Tibial artery (tissue), 4 donors: Measurements from ENCODE around the gene BROX.

Experiments used
- DNase-seq, 2 donors: peaks; one replicate each; pipeline ENCODE4 v3.0.0-alpha.2; 2019
- H3K27ac ChIP-seq, 2 donors: fragments of 200-600 bp; sonication (generic) in 1 of 2; 1 replicate in 1 of 2; 2 replicates in 1 of 2; pipeline ENCODE4 v1.5.1; 2018 to 2019; ENCODE audit warnings: mild to moderate bottlenecking in 1 of 2
- H3K27me3 ChIP-seq, 2 donors: fragments of 200-600 bp; sonication (generic) in 1 of 2; one replicate each; pipeline versions ENCODE4 v1.5.1 to v1.6.0; 2016 to 2019
- H3K36me3 ChIP-seq, 3 donors: fragments of 200-600 bp; sonication (generic) in 2 of 3; one replicate each; pipeline ENCODE4 v1.5.1; 2016 to 2019; ENCODE audit warnings: mild to moderate bottlenecking in 2 of 3
- H3K4me1 ChIP-seq, 4 donors: fragments of 200-600 bp; sonication (generic) in 2 of 4; 1 replicate in 3 of 4; 2 replicates in 1 of 4; pipeline ENCODE4 v1.5.1; 2016 to 2019
- H3K4me3 ChIP-seq, 2 donors: fragments of 200-600 bp; sonication (generic) in 1 of 2; 1 replicate in 1 of 2; 2 replicates in 1 of 2; pipeline ENCODE4 v1.5.1; 2018 to 2019; ENCODE audit warnings: mild to moderate bottlenecking in 2 of 2
- H3K9me3 ChIP-seq, 3 donors: fragments of 200-600 bp; sonication (generic) in 1 of 3; one replicate each; pipeline ENCODE4 v1.5.1; 2016 to 2019
- intact Hi-C: fragments of 100-400 bp; cut with DNase I; formaldehyde crosslinking; loops from one replicate; pipeline ENCODE4 v1.15.0; 2023; ENCODE audit warnings: low total_unique reads
- TF ChIP-seq, protein P1 (sequence below), 2 experiments: fragments of 200-600 bp in 1 of 2; fragments of 450-650 bp in 1 of 2; IDR thresholded peaks; one replicate each; pipeline ENCODE4 v1.5.1; 2017 to 2019; ENCODE audit warnings: antibody characterized with exemption in 2 of 2, mild to moderate bottlenecking in 1 of 2, moderate library complexity in 1 of 2

Gene BROX

DNA sequence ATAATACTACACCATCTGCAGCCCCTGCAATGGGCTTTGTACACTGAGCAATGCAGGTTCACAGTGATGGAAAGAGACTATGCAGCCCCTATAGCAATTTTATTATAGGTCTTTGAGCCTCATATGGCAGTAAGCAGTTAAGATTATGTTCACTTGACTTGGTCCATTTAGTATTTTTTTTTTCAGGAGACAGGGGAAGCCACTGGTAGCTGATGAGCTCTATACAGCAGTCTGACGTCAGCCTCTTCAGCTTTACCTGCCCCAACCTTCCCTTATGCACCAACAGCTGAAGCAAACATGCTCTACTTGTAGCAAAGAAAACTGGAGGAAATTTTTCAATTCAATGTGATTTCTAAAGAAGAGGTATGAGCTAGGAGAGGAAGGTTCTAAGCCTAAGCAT, 32.3 kb upstream of the BROX start:
- no peaks in the 10 kb centered on the region for H3K4me1 ChIP-seq
- TF ChIP-seq, protein P1, sequence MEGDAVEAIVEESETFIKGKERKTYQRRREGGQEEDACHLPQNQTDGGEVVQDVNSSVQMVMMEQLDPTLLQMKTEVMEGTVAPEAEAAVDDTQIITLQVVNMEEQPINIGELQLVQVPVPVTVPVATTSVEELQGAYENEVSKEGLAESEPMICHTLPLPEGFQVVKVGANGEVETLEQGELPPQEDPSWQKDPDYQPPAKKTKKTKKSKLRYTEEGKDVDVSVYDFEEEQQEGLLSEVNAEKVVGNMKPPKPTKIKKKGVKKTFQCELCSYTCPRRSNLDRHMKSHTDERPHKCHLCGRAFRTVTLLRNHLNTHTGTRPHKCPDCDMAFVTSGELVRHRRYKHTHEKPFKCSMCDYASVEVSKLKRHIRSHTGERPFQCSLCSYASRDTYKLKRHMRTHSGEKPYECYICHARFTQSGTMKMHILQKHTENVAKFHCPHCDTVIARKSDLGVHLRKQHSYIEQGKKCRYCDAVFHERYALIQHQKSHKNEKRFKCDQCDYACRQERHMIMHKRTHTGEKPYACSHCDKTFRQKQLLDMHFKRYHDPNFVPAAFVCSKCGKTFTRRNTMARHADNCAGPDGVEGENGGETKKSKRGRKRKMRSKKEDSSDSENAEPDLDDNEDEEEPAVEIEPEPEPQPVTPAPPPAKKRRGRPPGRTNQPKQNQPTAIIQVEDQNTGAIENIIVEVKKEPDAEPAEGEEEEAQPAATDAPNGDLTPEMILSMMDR (IDR thresholded peaks at IDR 0.05) = no peak
- no peak overlapping the region for H3K4me3 ChIP-seq
- intact Hi-C loops = no loop called here
- H3K36me3 ChIP-seq = peaks cover 8 to 40% (median 38%) of the 10 kb centered on the region in 3 donors
- no peak for DNase-seq
- no peaks in the 10 kb centered on the region for H3K9me3 ChIP-seq
- H3K27ac ChIP-seq = no peak overlapping the region
- no peaks in the 10 kb centered on the region for H3K27me3 ChIP-seq

DNA sequence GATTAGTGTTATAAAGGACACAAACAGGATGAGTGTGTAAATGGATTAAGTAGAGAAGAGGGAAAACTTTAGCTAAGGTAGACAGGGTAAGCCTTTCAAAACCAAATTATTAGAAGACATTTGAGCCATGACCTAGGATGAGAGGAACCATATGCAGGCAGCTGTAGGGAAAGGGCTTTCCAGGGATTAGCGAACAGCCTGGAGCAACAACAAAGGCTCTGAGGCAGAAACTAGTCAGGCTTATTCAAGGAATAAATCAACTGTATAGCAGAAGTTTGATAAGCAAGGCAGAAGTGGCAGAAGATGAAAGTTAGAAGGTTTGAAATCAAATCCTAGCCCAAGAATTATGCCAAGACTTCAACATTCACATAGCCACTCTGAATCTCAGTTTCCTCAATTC, 21.3 kb upstream of the BROX start:
- TF ChIP-seq, protein P1 (IDR thresholded peaks at IDR 0.05) = no peak
- Histone ChIP-seq H3K27ac (no peak overlapping the region), H3K27me3 (no peaks in the 10 kb centered on the region), H3K4me1 (peaks cover 0 to 4% (median 0%) of the 10 kb centered on the region in 4 donors), H3K36me3 (peaks cover 23 to 25% (median 25%) of the 10 kb centered on the region in 3 donors), H3K4me3 (no peak overlapping the region), H3K9me3 (no peaks in the 10 kb centered on the region)
- no peak for DNase-seq
- intact Hi-C loops = no loop called here

DNA sequence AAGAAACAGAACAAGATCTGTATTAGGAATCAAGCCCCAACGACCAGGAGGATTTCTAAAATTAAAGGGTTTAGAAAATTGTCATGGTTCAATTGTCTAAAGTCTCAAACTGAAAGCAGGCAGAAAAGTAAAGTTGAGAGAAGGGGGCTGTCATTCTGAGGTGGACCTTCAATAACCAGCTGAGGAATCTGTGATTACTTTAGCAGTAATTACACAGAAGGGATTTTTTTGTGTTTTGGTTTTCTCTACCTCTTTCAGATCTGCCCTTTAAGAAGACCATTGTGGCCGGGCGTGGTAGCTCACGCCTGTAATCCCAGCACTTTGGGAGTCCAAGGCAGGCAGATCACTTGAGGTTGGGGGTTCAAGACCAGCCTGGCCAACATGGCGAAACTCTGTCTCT, 17.4 kb upstream of the BROX start:
- Histone ChIP-seq H3K4me3 (no peak overlapping the region), H3K9me3 (no peaks in the 10 kb centered on the region), H3K4me1 (peaks cover 0 to 4% (median 0%) of the 10 kb centered on the region in 4 donors), H3K27me3 (no peaks in the 10 kb centered on the region), H3K27ac (no peak overlapping the region), H3K36me3 (peaks cover 8 to 19% (median 14%) of the 10 kb centered on the region in 3 donors)
- TF ChIP-seq, protein P1 (IDR thresholded peaks at IDR 0.05) = no peak
- intact Hi-C loops = no loop called here
- no peak for DNase-seq

DNA sequence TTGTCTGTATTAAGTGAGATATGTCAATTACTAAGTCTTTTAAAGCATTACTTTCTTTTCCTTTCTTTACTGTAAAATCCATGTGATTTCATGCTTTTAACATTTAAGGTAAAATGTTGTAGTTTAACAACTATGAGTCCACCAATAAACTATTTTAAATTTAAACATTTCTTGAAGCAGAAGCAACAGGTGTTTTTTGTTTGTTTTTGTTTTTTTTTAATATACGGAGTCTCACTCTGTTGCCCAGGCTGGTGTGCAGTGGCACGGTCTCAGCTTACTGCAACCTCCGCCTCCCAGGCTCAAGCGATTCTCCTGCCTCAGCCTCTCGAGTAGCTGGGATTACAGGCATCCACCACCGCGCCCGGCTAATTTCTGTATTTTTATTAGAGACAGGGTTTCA, 15.6 kb upstream of the BROX start:
- peaks cover 8 to 34% (median 25%) of the 10 kb centered on the region in 3 donors for H3K36me3 ChIP-seq
- H3K27me3 ChIP-seq = no peaks in the 10 kb centered on the region
- H3K4me3 ChIP-seq = no peak overlapping the region
- intact Hi-C loops = no loop called here
- no peaks in the 10 kb centered on the region for H3K9me3 ChIP-seq
- H3K4me1 ChIP-seq = peaks cover 0 to 4% (median 0%) of the 10 kb centered on the region in 4 donors
- no peak overlapping the region for H3K27ac ChIP-seq
- TF ChIP-seq, protein P1 (IDR thresholded peaks at IDR 0.05) = no peak
- no peak for DNase-seq

DNA sequence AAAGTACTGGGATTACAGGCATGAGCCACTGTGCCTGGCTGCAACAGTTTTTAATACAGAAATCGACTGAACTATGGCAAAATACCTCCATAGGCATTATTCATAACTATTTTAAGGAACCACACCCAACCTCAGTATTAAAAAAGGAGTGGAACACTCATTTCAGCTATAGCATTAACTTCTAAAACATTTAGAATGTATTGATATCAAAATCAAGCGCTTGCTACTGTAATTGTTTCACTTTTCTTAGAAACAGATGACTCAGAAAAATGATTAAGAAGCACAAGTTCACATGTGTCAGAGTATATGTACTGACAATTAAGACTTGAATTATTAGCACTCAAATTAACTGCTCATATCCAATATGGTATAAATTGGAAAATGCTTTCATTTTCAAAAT, 15.2 kb upstream of the BROX start:
- peaks cover 0 to 4% (median 0%) of the 10 kb centered on the region in 4 donors for H3K4me1 ChIP-seq
- peaks cover 8 to 36% (median 26%) of the 10 kb centered on the region in 3 donors for H3K36me3 ChIP-seq
- TF ChIP-seq, protein P1 (IDR thresholded peaks at IDR 0.05) = no peak
- H3K9me3 ChIP-seq = no peaks in the 10 kb centered on the region
- intact Hi-C loops = no loop called here
- no peak overlapping the region for H3K4me3 ChIP-seq
- no peaks in the 10 kb centered on the region for H3K27me3 ChIP-seq
- no peak overlapping the region for H3K27ac ChIP-seq
- DNase-seq = no peak

DNA sequence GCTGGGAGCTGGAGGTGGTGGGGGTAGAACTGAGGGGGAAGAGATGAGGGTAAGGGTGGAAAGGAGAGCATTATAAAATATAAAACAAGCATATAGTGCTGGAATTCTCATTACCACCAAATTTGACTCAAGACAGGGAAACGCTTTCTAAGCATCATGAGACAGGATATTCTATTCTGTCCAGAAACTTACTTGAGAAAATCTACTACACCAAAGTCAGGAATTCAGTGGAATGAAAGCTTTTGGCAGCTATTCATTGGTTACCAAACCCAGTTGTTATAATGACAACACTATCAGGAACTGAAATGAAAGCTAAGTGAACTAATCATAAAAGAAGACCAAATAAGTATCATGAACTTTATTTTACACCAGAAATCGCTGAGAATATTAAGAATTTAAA, 14.5 kb upstream of the BROX start:
- intact Hi-C loops = no loop called here
- TF ChIP-seq, protein P1 (IDR thresholded peaks at IDR 0.05) = no peak
- no peak for DNase-seq
- Histone ChIP-seq H3K27me3 (no peaks in the 10 kb centered on the region), H3K36me3 (peaks cover 7 to 36% (median 30%) of the 10 kb centered on the region in 3 donors), H3K9me3 (no peaks in the 10 kb centered on the region), H3K4me1 (peaks cover 0 to 4% (median 0%) of the 10 kb centered on the region in 4 donors), H3K27ac (no peak overlapping the region), H3K4me3 (no peak overlapping the region)
